ENCODE measurements around the gene CCDC136.

Gene CCDC136

GRCh38 chr7:128775744-128776474, 15.9 kb upstream of the CCDC136 start, which contains the start of gene OPN1SW:
TSS of gene OPN1SW (minus strand) at chr7:128775794. CDS start at chr7:128775781, 13 bp downstream.
- Histone ChIP-seq H4K20me1 (ENCODE audit: control insufficient read depth, insufficient read depth, low read depth, low read length) (no peaks in the 10 kb centered on the region), H3K4me3 (ENCODE audit: low read length) (no peak within 1 kb of the TSS), H3K4me2 (ENCODE audit: low read length) (no peak within 1 kb of the TSS), H3K27ac (ENCODE audit: low read depth, low read length) (no peak within 1 kb of the TSS), H3F3A (ENCODE audit: control insufficient read depth, insufficient read depth) (0 out of 2 replicates have a peak, but pooled peaks cover 8% of the 10 kb centered on the region), H3K9me2 (replicated peaks; ENCODE audit: control insufficient read depth, low read length) (no peaks in the 10 kb centered on the region), H3K4me1 (ENCODE audit: control insufficient read depth, low read length) (no peaks in the 10 kb centered on the region), H3K36me3 (ENCODE audit: control insufficient read depth, low read length) (peaks cover 24% of the 10 kb centered on the region), H3K9me3 (ENCODE audit: control insufficient read depth, insufficient read depth, low read length) (no peaks in the 10 kb centered on the region), H3K79me2 (ENCODE audit: control insufficient read depth, low read length) (no peaks in the 10 kb centered on the region), H3K27me3 (ENCODE audit: control insufficient read depth, low read length) (no peaks in the 10 kb centered on the region)
- TF ChIP-seq CTCF (IDR thresholded peaks at IDR 0.05; ENCODE audit: low read depth, low read length, poor library complexity, severe bottlenecking) (no peak), EZH2phosphoT487 (IDR thresholded peaks at IDR 0.05; ENCODE audit: borderline replicate concordance, low read length) (no peak)

GRCh38 chr7:128777156-128778123, 14.3 kb upstream of the CCDC136 start:
- H3F3A ChIP-seq (ENCODE audit: control insufficient read depth, insufficient read depth): 0 out of 2 replicates have a peak, but pooled peaks cover 3% of the 10 kb centered on the region
- H3K27me3 ChIP-seq (ENCODE audit: control insufficient read depth, low read length): no peaks in the 10 kb centered on the region
- TF ChIP-seq CTCF (IDR thresholded peaks at IDR 0.05; ENCODE audit: low read depth, low read length, poor library complexity, severe bottlenecking) (no peak), EZH2phosphoT487 (IDR thresholded peaks at IDR 0.05; ENCODE audit: borderline replicate concordance, low read length) (no peak)
- H3K9me2 ChIP-seq (replicated peaks; ENCODE audit: control insufficient read depth, low read length): no peaks in the 10 kb centered on the region
- no peak overlapping the region for H3K4me2 ChIP-seq (ENCODE audit: low read length)
- no peaks in the 10 kb centered on the region for H3K9me3 ChIP-seq (ENCODE audit: control insufficient read depth, insufficient read depth, low read length)
- no peak overlapping the region for H3K4me3 ChIP-seq (ENCODE audit: low read length)
- H3K27ac ChIP-seq (ENCODE audit: low read depth, low read length): no peak overlapping the region
- H3K79me2 ChIP-seq (ENCODE audit: control insufficient read depth, low read length): no peaks in the 10 kb centered on the region
- peaks cover 9% of the 10 kb centered on the region for H3K36me3 ChIP-seq (ENCODE audit: control insufficient read depth, low read length)
- H3K4me1 ChIP-seq (ENCODE audit: control insufficient read depth, low read length): no peaks in the 10 kb centered on the region
- no peaks in the 10 kb centered on the region for H4K20me1 ChIP-seq (ENCODE audit: control insufficient read depth, insufficient read depth, low read depth, low read length)

GRCh38 chr7:128778946-128779345, 12.8 kb upstream of the CCDC136 start:
- H3K9me2 ChIP-seq (replicated peaks; ENCODE audit: control insufficient read depth, low read length): no peaks in the 10 kb centered on the region
- 0 out of 2 replicates have a peak, but pooled peaks cover 3% of the 10 kb centered on the region for H3F3A ChIP-seq (ENCODE audit: control insufficient read depth, insufficient read depth)
- H3K27ac ChIP-seq (ENCODE audit: low read depth, low read length): no peak overlapping the region
- no peaks in the 10 kb centered on the region for H3K9me3 ChIP-seq (ENCODE audit: control insufficient read depth, insufficient read depth, low read length)
- no peaks in the 10 kb centered on the region for H3K79me2 ChIP-seq (ENCODE audit: control insufficient read depth, low read length)
- H3K4me1 ChIP-seq (ENCODE audit: control insufficient read depth, low read length): no peaks in the 10 kb centered on the region
- no peak for TF ChIP-seq EZH2phosphoT487 (IDR thresholded peaks at IDR 0.05; ENCODE audit: borderline replicate concordance, low read length)
- no peak for TF ChIP-seq CTCF (IDR thresholded peaks at IDR 0.05; ENCODE audit: low read depth, low read length, poor library complexity, severe bottlenecking)
- no peaks in the 10 kb centered on the region for H4K20me1 ChIP-seq (ENCODE audit: control insufficient read depth, insufficient read depth, low read depth, low read length)
- no peaks in the 10 kb centered on the region for H3K27me3 ChIP-seq (ENCODE audit: control insufficient read depth, low read length)
- no peaks in the 10 kb centered on the region for H3K36me3 ChIP-seq (ENCODE audit: control insufficient read depth, low read length)
- no peak overlapping the region for H3K4me3 ChIP-seq (ENCODE audit: low read length)
- H3K4me2 ChIP-seq (ENCODE audit: low read length): no peak overlapping the region
